Fibroblast of lung (primary cell): Measurements from ENCODE around the gene SLIT3.

Source experiments
- CTCF ChIP-seq, 2 donors: IDR thresholded peaks in 1 of 2; conservative IDR thresholded peaks in 1 of 2; 1 replicate in 1 of 2; 2 replicates in 1 of 2; pipeline ENCODE4 v1.5.1; 2011 to 2012; ENCODE audit warnings: low read length in 2 of 2, control low read depth in 1 of 2, inconsistent platforms in 1 of 2, low read depth in 1 of 2, mild to moderate bottlenecking in 1 of 2
- EZH2 ChIP-seq: IDR thresholded peaks from 2 replicates; pipeline ENCODE4 v1.5.1; 2012; ENCODE audit warnings: low read length, control low read depth, mild to moderate bottlenecking; ENCODE audit errors: missing control alignments

GRCh38 chr5:168965638-168966037 lies 335.3 kb downstream of the SLIT3 start:
- TF ChIP-seq CTCF (conservative IDR thresholded peaks at IDR 0.05 in 1 of 2, IDR thresholded peaks at IDR 0.05 in 1 of 2; ENCODE audit: low read depth in 1 of 2, low read length in 2 of 2) (no peak), EZH2 (no peak)
